Aorta (tissue), 5 donors: ENCODE results near the gene CHD1L. TPM values are rescaled to one million over a fixed set of nuclear protein-coding genes. Genes with fewer than 3 reads are reported as not detected.

Source experiments
- ATAC-seq: fragments of 200-7000 bp; cut with Tn5 transposase; one replicate; pipeline ENCODE4 v1.9.1; 2022; ENCODE audit warnings: moderate library complexity; ENCODE audit not compliant: low FRiP score
- DNase-seq, 2 donors: peaks; one replicate each; pipeline ENCODE4 v3.0.0-alpha.2; 2020
- H3K27ac ChIP-seq, 2 donors: one replicate each; pipeline ENCODE4 v1.5.1; 2013; ENCODE audit warnings: low read length in 2 of 2, mild to moderate bottlenecking in 2 of 2, moderate library complexity in 2 of 2, control low read depth in 1 of 2, inconsistent platforms in 1 of 2, low read depth in 1 of 2
- H3K27me3 ChIP-seq, 2 donors: one replicate each; pipeline ENCODE4 v1.6.1; 2013; ENCODE audit warnings: control low read depth in 1 of 2, low read length in 1 of 2, mild to moderate bottlenecking in 1 of 2, moderate library complexity in 1 of 2; ENCODE audit not compliant: insufficient read depth in 2 of 2, control insufficient read depth in 1 of 2
- H3K36me3 ChIP-seq, 2 donors: one replicate each; pipeline ENCODE4 v1.6.1; 2013; ENCODE audit warnings: control low read depth in 1 of 2, low read length in 1 of 2, mild to moderate bottlenecking in 1 of 2; ENCODE audit not compliant: insufficient read depth in 2 of 2, control insufficient read depth in 1 of 2
- H3K4me1 ChIP-seq, 2 donors: one replicate each; pipeline ENCODE4 v1.6.1; 2013; ENCODE audit warnings: low read length in 2 of 2, control low read depth in 1 of 2, mild to moderate bottlenecking in 1 of 2, moderate library complexity in 1 of 2; ENCODE audit not compliant: insufficient read depth in 2 of 2, control insufficient read depth in 1 of 2
- H3K4me3 ChIP-seq, 2 donors: one replicate each; pipeline ENCODE4 v1.5.1; 2013; ENCODE audit warnings: low read length in 2 of 2, control low read depth in 1 of 2, mild to moderate bottlenecking in 1 of 2
- H3K9me3 ChIP-seq: one replicate; pipeline ENCODE4 v1.6.1; 2013; ENCODE audit warnings: mild to moderate bottlenecking, low read length; ENCODE audit not compliant: control insufficient read depth
- WGBS, 2 donors: extraction: QIAGEN DNeasy Blood & Tissue Kit; methylation state at CpG; one replicate each; pipeline ENCODE4 v1.1.7; 2013; 5-methylcytosine and 5-hydroxymethylcytosine counted together
- intact Hi-C, 2 donors: fragments of 100-400 bp; cut with DNase I; formaldehyde crosslinking; loops; one replicate each; pipeline versions ENCODE4 v1.14.2 to v1.15.0; 2022
- polyA plus RNA-seq, 2 donors: library from polyadenylated mRNA; stranded (reverse); fragments of 200-250 nt; gene quantifications; one replicate each; pipeline ENCODE4 v1.2.3, GENCODE V29; 2013
- total RNA-seq, 2 donors: library from RNA; stranded (reverse); fragmentation: NEBNext Ultra II Directional; extraction: Animal tissue kit (Norgen Biotek cat#: 25700); gene quantifications; one replicate each; pipeline ENCODE4 v1.2.1, GENCODE V29; 2021
- donor health status: healthy with polysubstance abuse.
- donor health status: Bipolar disorder and iron deficiency.
- donor health status: DM: no; HTN: no; CAD: no.
- donor health status: DM: no; HTN: no; CAD: no.
- donor health status: DM: yes; HTN: yes; CAD: no.

The CHD1L gene
- total and polyA plus RNA-seq, 4 donors: 17.4 to 74.2 (median 41.4) TPM

DNA sequence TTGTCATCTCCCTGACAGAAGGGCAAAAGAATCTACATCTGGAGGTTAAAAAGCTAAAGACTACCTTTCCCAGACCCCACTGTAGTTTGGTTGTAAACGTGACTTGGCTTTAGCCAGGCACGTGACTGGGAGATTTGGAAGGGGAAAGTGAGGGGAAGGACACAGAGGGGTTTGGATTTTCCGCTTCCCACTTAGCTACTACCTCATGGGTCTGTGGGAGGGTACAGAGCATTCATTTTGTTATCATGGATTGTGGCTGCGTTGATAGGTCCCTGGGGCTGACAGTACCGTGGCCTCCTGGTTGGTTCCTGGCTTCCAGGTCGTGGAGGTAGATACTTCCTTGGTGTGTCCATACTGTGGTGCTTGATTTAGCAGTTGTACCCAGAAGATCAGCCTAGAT is 2.6 kb downstream of the CHD1L start:
- Histone ChIP-seq H3K36me3 (no peaks in the 10 kb centered on the region), H3K4me1 (peaks cover 0 to 3% of the 10 kb centered on the region in 2 donors), H3K27me3 (no peaks in the 10 kb centered on the region), H3K27ac (no peak overlapping the region), H3K4me3 (no peak overlapping the region), H3K9me3 (no peaks in the 10 kb centered on the region)
- DNase-seq (no peak), ATAC-seq (no peak)
- WGBS, 2 donors: 92 to 95% methylated on average over 6 of the region's 6 CpGs
- intact Hi-C loops: no loop called here

DNA sequence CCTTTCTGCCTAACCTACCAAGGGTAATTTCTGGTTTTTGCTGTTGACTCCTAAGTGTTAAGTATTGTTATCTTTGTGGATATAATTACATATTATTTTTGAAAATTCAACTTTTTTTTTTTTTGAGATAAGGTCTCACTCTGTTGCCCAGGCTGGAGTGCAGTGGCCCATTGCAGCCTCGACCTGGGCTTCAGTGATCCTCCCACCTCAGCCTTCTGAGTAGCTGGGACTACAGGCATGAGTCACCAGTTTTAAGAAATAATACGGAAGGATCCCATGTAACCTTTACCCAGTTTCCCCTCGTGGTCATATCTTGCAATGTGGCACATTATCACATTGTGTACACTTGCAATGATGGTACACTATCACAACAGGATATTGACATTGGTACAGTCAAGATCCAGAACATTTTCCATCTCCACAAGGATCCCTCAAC is 3.1 kb downstream of the CHD1L start:
- Histone ChIP-seq H3K27ac (no peak overlapping the region), H3K4me3 (no peak overlapping the region), H3K27me3 (no peaks in the 10 kb centered on the region), H3K4me1 (peaks cover 2 to 3% of the 10 kb centered on the region in 2 donors), H3K9me3 (no peaks in the 10 kb centered on the region), H3K36me3 (no peaks in the 10 kb centered on the region)
- DNase-seq: no peak
- ATAC-seq: no peak
- 82 to 88% methylated on average over 3 of the region's 3 CpGs for WGBS, 2 donors
- intact Hi-C loops: no loop called here

GRCh38 chr1:147246044-147246690 is 3.7 kb downstream of the CHD1L start:
- peaks cover 2 to 3% of the 10 kb centered on the region in 2 donors for H3K4me1 ChIP-seq
- no peak overlapping the region for H3K27ac ChIP-seq
- WGBS, 2 donors: 63 to 90% methylated on average over 2 of the region's 2 CpGs
- no peak overlapping the region for H3K4me3 ChIP-seq
- ATAC-seq (no peak), DNase-seq (no peak)
- no peaks in the 10 kb centered on the region for H3K9me3 ChIP-seq
- intact Hi-C loops: no loop called here
- H3K36me3 ChIP-seq: no peaks in the 10 kb centered on the region
- no peaks in the 10 kb centered on the region for H3K27me3 ChIP-seq

DNA sequence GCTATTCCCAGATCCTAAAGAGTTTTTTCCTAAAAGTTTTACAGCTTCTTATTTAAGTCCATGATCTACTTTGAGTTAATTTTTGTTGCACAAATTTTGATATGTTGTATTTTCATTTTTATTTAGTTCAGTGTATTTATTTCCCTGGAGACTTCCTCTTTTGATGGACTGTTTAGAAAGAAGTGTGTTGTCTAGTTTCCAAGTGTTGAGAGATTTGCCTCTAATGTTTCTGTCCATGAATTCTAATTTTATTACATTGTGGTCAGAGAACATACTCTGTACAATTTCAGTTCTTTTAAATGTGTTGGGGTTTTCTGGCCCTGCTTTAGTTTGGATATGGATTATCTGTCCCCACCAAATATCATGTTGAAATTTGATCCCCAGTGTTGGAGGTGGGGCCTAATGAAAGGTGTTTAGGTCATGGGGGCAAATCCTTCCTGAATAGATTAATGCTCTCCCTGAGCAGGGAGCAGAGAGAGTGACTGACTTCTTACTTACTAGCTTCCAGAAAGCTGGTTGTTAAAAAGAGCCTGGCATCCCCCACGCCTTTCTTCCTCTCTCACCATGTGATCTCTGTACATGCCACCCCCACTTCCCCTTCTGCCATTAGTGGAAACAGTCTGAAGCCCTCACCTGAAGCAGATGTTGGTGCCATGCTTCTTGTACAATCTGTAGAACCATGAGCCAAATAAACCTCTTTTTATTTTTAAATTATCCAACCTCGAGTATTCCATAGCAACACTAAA is 4.6 kb downstream of the CHD1L start:
- DNase-seq: no peak
- Histone ChIP-seq H3K27ac (no peak overlapping the region), H3K4me3 (no peak overlapping the region), H3K9me3 (no peaks in the 10 kb centered on the region), H3K4me1 (peaks cover 2 to 3% of the 10 kb centered on the region in 2 donors), H3K36me3 (no peaks in the 10 kb centered on the region), H3K27me3 (no peaks in the 10 kb centered on the region)
- 56 to 69% methylated on average over 2 of the region's 2 CpGs for WGBS, 2 donors
- no peak for ATAC-seq
- intact Hi-C loops: no loop called here

DNA sequence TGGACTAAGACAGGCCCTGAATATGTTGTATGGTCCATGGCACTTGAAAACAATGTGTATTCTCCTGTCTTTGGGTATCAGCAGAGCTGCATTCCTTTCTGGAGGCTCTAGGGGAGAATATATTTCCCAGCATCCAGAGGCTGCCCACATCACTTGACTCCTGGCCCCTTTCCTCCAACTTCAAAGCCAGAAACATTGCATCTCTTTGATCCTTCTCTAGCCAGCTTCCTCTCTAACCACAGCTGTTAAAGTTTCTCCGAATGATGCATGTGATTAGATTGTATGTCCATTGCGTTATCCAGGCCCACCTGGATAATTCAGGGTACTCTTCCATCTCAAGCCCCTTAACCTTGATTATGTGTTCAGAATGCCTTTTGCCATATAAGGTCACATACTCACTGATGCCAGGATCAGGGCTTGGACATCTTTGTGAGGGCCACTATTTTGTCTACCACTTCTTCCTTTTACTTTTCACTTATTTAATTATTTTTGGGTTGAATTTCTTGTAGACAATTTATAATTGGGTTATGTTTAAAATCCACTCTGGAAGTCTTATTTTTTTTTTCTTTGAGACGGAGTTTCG is 5.3 kb downstream of the CHD1L start:
- Histone ChIP-seq H3K4me3 (no peak overlapping the region), H3K27me3 (no peaks in the 10 kb centered on the region), H3K4me1 (peaks cover 2 to 3% of the 10 kb centered on the region in 2 donors), H3K9me3 (no peaks in the 10 kb centered on the region), H3K36me3 (peaks cover 0 to 2% of the 10 kb centered on the region in 2 donors), H3K27ac (no peak overlapping the region)
- WGBS, 2 donors: 90 to 98% methylated on average over 4 of the region's 4 CpGs
- no peak for DNase-seq
- ATAC-seq: no peak
- intact Hi-C loops: no loop called here

GRCh38 chr1:147252540-147252939 is 10.1 kb downstream of the CHD1L start:
- Histone ChIP-seq H3K9me3 (no peaks in the 10 kb centered on the region), H3K4me3 (no peak overlapping the region), H3K36me3 (peaks cover 0 to 2% of the 10 kb centered on the region in 2 donors), H3K27me3 (no peaks in the 10 kb centered on the region), H3K4me1 (peaks cover 0 to 2% of the 10 kb centered on the region in 2 donors), H3K27ac (no peak overlapping the region)
- ATAC-seq (no peak), DNase-seq (no peak)
- WGBS, 2 donors: 90 to 97% methylated on average over 9 of the region's 9 CpGs
- intact Hi-C loops: no loop called here

DNA sequence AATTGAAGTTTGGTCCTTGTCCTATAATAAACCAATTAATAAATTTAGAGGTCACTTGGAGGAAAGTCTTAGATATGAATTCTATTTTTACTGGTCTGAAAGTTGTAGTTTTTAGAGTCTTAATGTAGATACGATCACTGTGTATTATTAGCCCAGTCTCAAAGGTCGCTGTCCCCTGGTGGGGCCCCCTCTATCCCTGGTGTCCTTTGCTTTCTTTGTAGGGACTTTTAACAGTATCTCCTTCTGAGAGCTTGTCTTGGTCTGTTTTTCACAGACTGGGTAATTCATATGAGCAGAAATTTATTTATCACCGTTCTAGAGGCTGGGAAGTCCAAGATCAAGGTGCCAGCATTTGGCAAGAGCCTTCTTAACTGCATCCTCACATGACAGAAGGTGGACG is 18.5 kb downstream of the CHD1L start:
- Histone ChIP-seq H3K9me3 (no peaks in the 10 kb centered on the region), H3K36me3 (peaks cover 3 to 4% of the 10 kb centered on the region in 2 donors), H3K4me1 (no peaks in the 10 kb centered on the region), H3K27ac (no peak overlapping the region), H3K4me3 (no peak overlapping the region), H3K27me3 (no peaks in the 10 kb centered on the region)
- DNase-seq (no peak), ATAC-seq (no peak)
- WGBS, 2 donors: 95 to 96% methylated on average over 4 of the region's 4 CpGs
- intact Hi-C loops: no loop called here

- H3K4me3 ChIP-seq: no peak overlapping the region
- H3K4me1 ChIP-seq: no peaks in the 10 kb centered on the region
- WGBS, 2 donors: 85 to 88% methylated on average over 3 of the region's 3 CpGs
- no peak for ATAC-seq
- H3K27me3 ChIP-seq: no peaks in the 10 kb centered on the region
- peaks cover 1% of the 10 kb centered on the region for H3K9me3 ChIP-seq
- intact Hi-C loops: no loop called here
- DNase-seq: no peak
- H3K27ac ChIP-seq: no peak overlapping the region
- H3K36me3 ChIP-seq: peaks cover 6 to 12% of the 10 kb centered on the region in 2 donors
Measured at GRCh38 chr1:147264158-147264768, 21.8 kb downstream of the CHD1L start.
